Astrocyte (in vitro differentiated cells and primary cell): ENCODE results near the gene SYCN. TPM values are rescaled to one million over a fixed set of nuclear protein-coding genes. Genes with fewer than 3 reads are reported as not detected.
A peak's percentile ranks its signal among the peaks of the same experiment; 100 is the strongest.

Experiments used
- DNase-seq: peaks from one replicate; pipeline ENCODE4 v3.0.0-alpha.2; 2010; ENCODE audit warnings: low read depth
- FAIRE-seq: peaks from 2 replicates; lab custom pipeline; 2011; peaks lifted over from hg19 to GRCh38; lab: Jason Lieb, UNC
- H2AFZ ChIP-seq: 2 replicates; pipeline ENCODE4 v1.6.0; 2012; ENCODE audit warnings: low read depth, low read length, inconsistent platforms
- H3K27ac ChIP-seq: 2 replicates; pipeline ENCODE4 v1.5.1; 2011; ENCODE audit warnings: low read depth, low read length, inconsistent platforms
- H3K27me3 ChIP-seq: 2 replicates; pipeline ENCODE4 v1.6.0; 2011; ENCODE audit warnings: low read length, inconsistent platforms; ENCODE audit not compliant: insufficient read depth
- H3K36me3 ChIP-seq: 2 replicates; pipeline ENCODE4 v1.5.1; 2011; ENCODE audit warnings: low read length, inconsistent platforms; ENCODE audit not compliant: insufficient read depth
- H3K4me1 ChIP-seq: 2 replicates; pipeline ENCODE4 v1.5.1; 2011; ENCODE audit warnings: low read length, inconsistent platforms; ENCODE audit not compliant: insufficient read depth
- H3K4me2 ChIP-seq: 2 replicates; pipeline ENCODE4 v1.6.0; 2012; ENCODE audit warnings: low read length, inconsistent platforms
- H3K4me3 ChIP-seq: 2 replicates; pipeline ENCODE4 v1.5.1; 2011; ENCODE audit warnings: low read depth, mild to moderate bottlenecking, low read length, inconsistent platforms; ENCODE audit not compliant: insufficient read depth
- H3K79me2 ChIP-seq: 2 replicates; pipeline ENCODE4 v1.6.0; 2012; ENCODE audit warnings: mild to moderate bottlenecking, low read length, inconsistent platforms; ENCODE audit not compliant: insufficient read depth
- H3K9ac ChIP-seq: 2 replicates; pipeline ENCODE4 v1.6.0; 2012; ENCODE audit warnings: mild to moderate bottlenecking, low read length, inconsistent platforms
- H3K9me3 ChIP-seq: 2 replicates; pipeline ENCODE4 v1.5.1; 2012; ENCODE audit warnings: low read depth, mild to moderate bottlenecking, low read length, inconsistent platforms; ENCODE audit not compliant: insufficient read depth
- H4K20me1 ChIP-seq: 2 replicates; pipeline ENCODE4 v1.6.0; 2012; ENCODE audit warnings: low read length, inconsistent platforms; ENCODE audit not compliant: insufficient read depth
- H3K27ac Mint-ChIP-seq: one replicate; pipeline ENCODE4 v1.8.0; 2021; ENCODE audit warnings: mild to moderate bottlenecking, mixed read lengths; ENCODE audit not compliant: unreplicated experiment
- H3K27me3 Mint-ChIP-seq: one replicate; pipeline ENCODE4 v1.8.0; 2021; ENCODE audit warnings: low read depth, mixed read lengths; ENCODE audit not compliant: unreplicated experiment
- H3K36me3 Mint-ChIP-seq: one replicate; pipeline ENCODE4 v1.8.0; 2021; ENCODE audit warnings: low read depth, mixed read lengths; ENCODE audit not compliant: unreplicated experiment
- H3K4me1 Mint-ChIP-seq: one replicate; pipeline ENCODE4 v1.8.0; 2021; ENCODE audit warnings: low read depth, mixed read lengths; ENCODE audit not compliant: unreplicated experiment
- H3K4me3 Mint-ChIP-seq: one replicate; pipeline ENCODE4 v1.8.0; 2021; ENCODE audit warnings: mild to moderate bottlenecking, moderate library complexity, mixed read lengths; ENCODE audit not compliant: unreplicated experiment
- H3K9me3 Mint-ChIP-seq: one replicate; pipeline ENCODE4 v1.8.0; 2021; ENCODE audit warnings: mild to moderate bottlenecking, mixed read lengths; ENCODE audit not compliant: unreplicated experiment
- CTCF ChIP-seq: IDR thresholded peaks from 2 replicates; pipeline ENCODE4 v1.5.1; 2011; ENCODE audit warnings: low read depth, mild to moderate bottlenecking, inconsistent platforms, low read length, moderate library complexity; ENCODE audit not compliant: insufficient read depth
- EZH2 ChIP-seq: IDR thresholded peaks from 2 replicates; pipeline ENCODE4 v1.6.1; 2012; ENCODE audit warnings: mild to moderate bottlenecking, low read length, inconsistent platforms; ENCODE audit not compliant: insufficient read depth
- total RNA-seq: library from RNA; stranded (reverse); gene quantifications from 2 replicates; pipeline ENCODE4 v1.2.1, GENCODE V29; 2021

SYCN gene
- total RNA-seq, 1 donor from 2014 or later: not detected

- Histone ChIP-seq H3K4me3 (no peak overlapping the region), H3K27ac (no peak overlapping the region), H2AFZ (no peak overlapping the region), H3K36me3 (no peaks in the 10 kb centered on the region), H3K9ac (no peak overlapping the region), H3K4me1 (no peaks in the 10 kb centered on the region), H4K20me1 (no peaks in the 10 kb centered on the region), H3K27me3 (peaks cover 34% of the 10 kb centered on the region), H3K4me2 (no peak overlapping the region), H3K9me3 (no peaks in the 10 kb centered on the region), H3K79me2 (no peaks in the 10 kb centered on the region)
- Mint-ChIP-seq H3K36me3 (peaks cover 3% of the 10 kb centered on the region), H3K27me3 (peaks cover 69% of the 10 kb centered on the region), H3K4me3 (no peak overlapping the region), H3K9me3 (no peaks in the 10 kb centered on the region), H3K4me1 (peaks cover 2% of the 10 kb centered on the region), H3K27ac (no peak overlapping the region)
- FAIRE-seq (no peak), DNase-seq (no peak)
- TF ChIP-seq EZH2: no peak
- TF ChIP-seq CTCF: no peak
These were observed 6.3 kb downstream of the SYCN start for GRCh38 chr19:39197808-39198207.

GRCh38 chr19:39196860-39197562 lies 7.1 kb downstream of the SYCN start, which contains the start of gene NCCRP1:
TSS of gene NCCRP1 (plus strand) at chr19:39196964. CDS start at chr19:39196983, 19 bp downstream.
- DNase-seq: no peak
- Histone ChIP-seq H3K9ac (no peak within 1 kb of the TSS), H2AFZ (no peak within 1 kb of the TSS), H3K9me3 (no peaks in the 10 kb centered on the region), H3K4me3 (no peak within 1 kb of the TSS), H3K4me2 (no peak within 1 kb of the TSS), H3K27ac (no peak within 1 kb of the TSS), H3K27me3 (peaks cover 33% of the 10 kb centered on the region), H3K4me1 (no peaks in the 10 kb centered on the region), H4K20me1 (no peaks in the 10 kb centered on the region), H3K36me3 (no peaks in the 10 kb centered on the region), H3K79me2 (no peaks in the 10 kb centered on the region)
- peaks cover 3% of the 10 kb centered on the region for H3K36me3 Mint-ChIP-seq
- H3K4me1 Mint-ChIP-seq: peaks cover 2% of the 10 kb centered on the region
- H3K9me3 Mint-ChIP-seq: no peaks in the 10 kb centered on the region
- peaks cover 66% of the 10 kb centered on the region for H3K27me3 Mint-ChIP-seq
- FAIRE-seq: no peak
- TF ChIP-seq EZH2 (peak; percentile 80), CTCF (no peak)
- H3K27ac Mint-ChIP-seq: no peak within 1 kb of the TSS
- no peak within 1 kb of the TSS for H3K4me3 Mint-ChIP-seq

GRCh38 chr19:39196320-39196719 lies 7.7 kb downstream of the SYCN start:
- H3K36me3 ChIP-seq: no peaks in the 10 kb centered on the region
- Mint-ChIP-seq H3K4me1 (peaks cover 2% of the 10 kb centered on the region), H3K27ac (no peak overlapping the region), H3K27me3 (peaks cover 61% of the 10 kb centered on the region), H3K4me3 (no peak overlapping the region), H3K36me3 (no peaks in the 10 kb centered on the region), H3K9me3 (no peaks in the 10 kb centered on the region)
- DNase-seq (no peak), FAIRE-seq (no peak)
- no peaks in the 10 kb centered on the region for H3K9me3 ChIP-seq
- TF ChIP-seq EZH2 (no peak), CTCF (no peak)
- H3K27me3 ChIP-seq: peaks cover 33% of the 10 kb centered on the region
- H3K79me2 ChIP-seq: no peaks in the 10 kb centered on the region
- no peak overlapping the region for H3K4me2 ChIP-seq
- no peak overlapping the region for H3K27ac ChIP-seq
- H3K4me3 ChIP-seq: no peak overlapping the region
- H4K20me1 ChIP-seq: no peaks in the 10 kb centered on the region
- no peak overlapping the region for H3K9ac ChIP-seq
- no peak overlapping the region for H2AFZ ChIP-seq
- H3K4me1 ChIP-seq: no peaks in the 10 kb centered on the region
